Umbilical cord (tissue), 2 donors: ENCODE results near the gene TSC22D3. TPM values are rescaled to one million over a fixed set of nuclear protein-coding genes. Genes with fewer than 3 reads are reported as not detected.
"Not testable (repeated sequence)": the region's sequence is repeated elsewhere in the genome, so short reads cannot be mapped to it uniquely, and the experiment has no call there.

Source experiments
- DNase-seq: peaks from one replicate; pipeline ENCODE4 v3.0.0-alpha.2; 2015; ENCODE audit warnings: low spot score
- total RNA-seq: library from RNA; depleted of rRNA; stranded (reverse); fragments of >200 nt; gene quantifications from one replicate; pipeline ENCODE4 v1.2.3, GENCODE V29; 2014; ENCODE audit warnings: low replicate concordance; ENCODE audit not compliant: insufficient read depth

Gene TSC22D3
- total RNA-seq, 1 donor from 2014 or later = 214 TPM

DNA sequence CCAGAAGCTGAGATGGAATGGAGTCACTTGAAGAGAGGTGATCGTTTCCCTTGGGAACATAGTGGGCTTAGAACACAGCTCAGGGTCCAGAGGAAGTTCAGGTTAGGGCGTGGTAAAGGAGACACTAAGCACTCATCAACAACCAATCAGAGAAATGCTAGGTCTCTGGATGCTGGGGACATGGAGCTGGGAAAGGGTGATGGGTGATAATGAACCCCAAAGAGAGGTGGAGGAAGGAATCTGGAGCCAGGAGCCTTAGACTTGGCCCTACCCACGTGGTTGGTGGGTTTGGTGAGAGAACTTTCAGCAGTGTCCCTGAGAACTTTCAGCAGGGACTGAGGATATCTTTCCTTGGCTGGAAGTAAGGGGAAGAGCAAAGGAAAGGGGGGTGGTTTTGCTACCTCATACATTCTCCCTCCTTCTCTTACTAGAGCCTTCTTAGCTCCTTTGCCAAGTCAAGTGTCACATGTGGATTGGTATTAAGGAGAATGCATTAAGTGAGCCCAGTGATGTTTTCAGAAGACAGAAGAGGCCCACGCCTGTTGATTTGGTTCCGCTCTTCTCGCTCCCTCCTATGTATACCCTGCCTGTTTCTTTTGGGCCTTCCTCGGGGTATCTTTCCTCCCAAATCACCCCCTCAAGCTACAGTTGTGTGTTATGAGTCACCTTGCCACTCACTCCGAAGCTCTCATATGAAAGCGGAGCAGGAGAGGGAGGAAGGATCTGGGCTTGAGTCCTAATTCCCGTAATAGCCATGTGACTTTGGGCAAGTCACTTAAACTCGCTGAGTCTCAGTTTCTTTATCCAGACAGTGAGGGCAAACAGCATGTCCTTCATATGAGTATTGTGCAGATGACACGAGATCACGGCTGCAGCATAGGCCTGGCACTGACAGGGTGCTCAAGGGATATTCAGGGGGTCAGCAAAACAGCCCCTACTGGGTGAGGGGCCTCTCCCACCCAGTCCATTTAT lies 63.1 kb downstream of the TSC22D3 start:
- DNase-seq = peak; percentile 32

- no peak for DNase-seq
Measured at GRCh38 chrX:107711521-107712181, 63.9 kb downstream of the TSC22D3 start.

- DNase-seq = peak; percentile 94
Measured at GRCh38 chrX:107710617-107711391, 64.8 kb downstream of the TSC22D3 start.

DNA sequence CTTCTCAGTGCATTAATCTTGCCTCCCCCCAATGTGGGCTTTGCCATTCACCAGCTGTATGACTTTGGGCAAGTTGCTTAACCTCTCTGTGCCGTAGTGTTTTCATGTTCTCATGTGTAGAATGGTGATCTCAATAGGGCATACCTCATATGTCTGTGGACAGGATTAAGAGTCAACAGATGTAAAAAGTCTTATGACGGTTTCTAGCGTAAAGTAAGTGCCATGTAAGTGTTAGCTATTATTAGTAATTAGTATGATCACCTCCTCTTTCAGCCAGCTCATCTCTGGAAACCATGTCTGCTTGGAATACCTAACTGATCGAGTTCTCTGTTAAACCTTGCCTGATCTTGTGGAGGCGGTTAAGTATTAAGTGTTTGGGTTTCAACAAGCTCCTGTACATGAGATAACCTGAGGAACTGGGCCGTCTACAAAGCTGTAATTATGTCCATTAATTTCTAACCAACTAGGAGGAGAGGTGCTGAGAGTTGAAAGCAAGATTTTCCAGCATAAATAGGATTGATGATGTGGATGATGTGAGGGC lies 66.3 kb downstream of the TSC22D3 start:
- no peak for DNase-seq

- DNase-seq = no peak
Measured at GRCh38 chrX:107708762-107709161, 66.8 kb downstream of the TSC22D3 start.

DNA sequence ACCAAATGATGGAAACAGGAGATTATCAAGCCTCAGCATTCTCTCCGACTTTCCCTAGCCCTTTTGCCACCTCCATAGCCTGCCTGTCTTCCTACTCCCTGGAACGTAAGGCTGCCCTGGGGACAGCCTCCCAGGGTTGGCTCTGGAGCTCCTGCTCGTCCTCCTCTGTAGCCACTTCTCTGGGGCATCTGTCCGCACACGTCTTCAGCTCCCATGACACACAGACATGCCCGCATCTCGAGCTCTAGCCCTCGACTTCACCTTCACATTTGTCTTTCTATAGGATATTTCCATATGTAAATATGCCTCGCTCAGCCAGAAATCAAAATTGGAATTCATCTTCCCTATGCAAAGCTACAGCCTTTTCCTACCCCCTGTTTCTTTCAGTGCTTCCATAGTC lies 67.7 kb downstream of the TSC22D3 start:
- DNase-seq = no peak

DNA sequence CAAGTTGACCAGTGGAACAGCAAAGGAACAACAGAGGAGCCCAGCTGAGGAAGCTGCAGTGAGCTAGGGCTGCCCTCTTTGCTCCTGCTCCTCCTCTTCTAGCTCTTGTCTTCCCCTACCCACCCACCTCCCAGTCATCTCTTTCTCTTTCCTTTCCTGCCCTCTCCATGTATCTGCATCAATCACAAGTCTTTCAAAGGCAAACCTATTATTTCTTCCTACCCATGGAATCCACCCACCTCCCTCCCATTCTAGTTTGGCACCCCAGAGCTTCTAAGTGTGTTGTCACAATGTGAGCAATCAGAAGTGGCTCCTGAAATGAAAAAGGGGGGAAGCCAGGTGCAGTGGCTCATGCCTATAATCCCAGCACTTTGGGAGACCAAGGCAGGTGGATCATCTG lies 69.3 kb downstream of the TSC22D3 start:
- DNase-seq = no peak

GRCh38 chrX:107704587-107704986 lies 71.0 kb downstream of the TSC22D3 start:
- no peak for DNase-seq

GRCh38 chrX:107704181-107704580 lies 71.4 kb downstream of the TSC22D3 start:
- no peak for DNase-seq

DNA sequence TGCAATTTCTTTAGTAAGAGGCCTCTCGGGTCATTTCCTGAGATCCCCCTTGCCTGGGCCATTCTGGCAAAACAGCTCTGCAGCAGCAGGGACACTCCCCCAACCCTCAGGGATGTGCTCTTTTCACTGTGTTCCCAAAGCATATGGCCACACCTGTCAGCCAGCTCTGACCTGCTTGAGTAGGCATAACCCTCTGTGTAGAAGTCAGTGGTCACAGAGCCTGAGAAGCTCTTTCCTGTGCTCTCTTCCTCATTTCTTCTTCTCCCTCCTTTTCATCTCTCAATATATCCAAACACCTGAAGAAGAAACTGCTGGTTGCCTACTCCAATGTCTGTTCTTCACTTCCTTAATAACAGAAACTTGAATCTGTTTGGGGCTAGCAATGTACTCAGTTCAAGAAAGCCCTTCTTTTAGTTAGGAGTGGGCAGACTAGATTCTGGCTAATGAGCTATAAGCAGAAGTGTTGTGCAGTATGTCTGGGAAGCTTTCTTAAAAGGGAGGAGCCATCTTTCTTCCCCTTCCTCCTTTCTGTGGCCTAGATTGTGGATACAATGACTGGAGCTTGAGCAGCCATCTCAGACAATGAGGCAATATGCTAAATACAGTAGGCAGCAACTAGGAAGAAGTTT lies 74.0 kb downstream of the TSC22D3 start:
- DNase-seq = no peak

- DNase-seq = no peak
Measured at GRCh38 chrX:107700790-107701189, 74.8 kb downstream of the TSC22D3 start.

DNA sequence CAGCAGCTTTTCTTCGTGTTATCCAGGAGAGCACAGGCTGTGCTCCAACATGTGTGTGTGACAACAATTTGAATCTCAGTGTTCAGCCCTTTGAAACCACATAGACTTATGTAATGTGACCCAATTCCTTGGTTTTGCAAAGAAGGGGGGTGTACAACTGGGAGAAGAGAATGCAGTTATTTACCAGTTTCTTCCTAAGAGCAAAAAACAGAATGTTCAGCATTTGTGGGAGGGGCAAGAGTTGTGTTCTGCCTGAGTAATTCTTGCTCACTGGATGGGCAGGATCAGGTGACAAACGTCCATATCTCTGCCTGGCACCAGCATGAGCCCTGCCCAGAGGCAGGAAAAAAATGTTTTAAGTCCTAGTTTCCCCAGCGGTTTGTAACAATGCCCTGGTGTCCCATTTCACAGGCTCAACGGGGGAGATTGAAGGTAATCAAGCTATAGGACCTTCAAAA lies 75.2 kb downstream of the TSC22D3 start:
- DNase-seq = peak; percentile 35

DNA sequence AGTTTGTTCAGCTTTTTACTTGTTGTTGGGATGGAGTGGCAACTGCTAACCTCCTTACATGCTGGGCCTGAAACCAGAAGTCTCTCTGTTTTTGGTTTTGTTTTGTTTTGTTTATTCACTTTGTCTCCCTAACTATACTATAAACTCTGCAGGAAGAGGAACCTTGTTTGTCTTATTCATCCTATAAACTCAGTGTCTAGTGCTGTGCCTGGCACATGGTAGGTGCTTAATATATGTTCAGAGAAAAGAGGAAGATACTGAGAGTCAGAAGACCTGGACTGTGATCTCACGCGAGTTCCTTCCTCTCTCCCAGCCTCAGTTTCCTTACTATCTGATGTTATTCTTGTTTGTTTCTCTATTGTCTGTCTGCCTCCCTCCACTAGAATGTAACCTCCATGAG lies 76.0 kb downstream of the TSC22D3 start:
- DNase-seq = no peak

DNA sequence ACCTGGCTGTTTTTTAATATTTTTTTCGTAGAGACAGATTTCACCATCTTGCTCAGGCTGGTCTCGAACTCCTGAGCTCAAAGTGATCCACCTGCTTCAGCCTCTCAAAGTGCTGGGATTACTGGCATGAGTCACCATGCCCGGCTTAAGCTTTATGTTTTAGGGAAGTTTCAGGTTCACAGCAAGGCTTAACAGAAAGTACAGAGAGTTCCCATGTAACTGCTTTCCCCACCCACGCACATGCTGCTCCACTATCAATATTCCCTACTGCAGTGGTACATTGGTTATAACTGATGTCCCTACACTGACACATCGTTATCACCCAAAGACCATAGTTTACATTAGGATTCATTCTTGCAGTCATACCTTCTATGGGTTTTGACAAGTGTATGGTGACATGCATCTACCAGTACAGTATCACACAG lies 84.6 kb downstream of the TSC22D3 start:
- no peak for DNase-seq

DNA sequence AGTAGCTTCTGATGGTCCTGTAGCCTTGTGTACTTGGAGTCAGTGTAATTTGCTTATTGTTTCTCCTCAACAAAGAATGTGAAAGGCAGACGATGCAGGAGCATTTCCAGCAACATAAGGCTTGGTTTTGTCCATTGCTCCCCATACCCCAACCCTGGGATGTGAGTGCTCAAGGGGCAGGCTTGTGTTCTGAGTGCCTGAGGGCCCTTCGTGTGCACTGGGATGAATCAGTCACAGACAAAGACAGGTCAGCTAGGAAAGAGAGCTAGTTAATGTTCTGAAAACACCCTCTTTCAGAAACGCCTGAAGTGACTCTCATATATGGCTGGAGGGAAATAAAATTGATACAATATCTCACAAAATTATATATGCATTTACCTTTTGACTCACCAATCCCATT lies 88.1 kb downstream of the TSC22D3 start:
- no peak for DNase-seq

DNA sequence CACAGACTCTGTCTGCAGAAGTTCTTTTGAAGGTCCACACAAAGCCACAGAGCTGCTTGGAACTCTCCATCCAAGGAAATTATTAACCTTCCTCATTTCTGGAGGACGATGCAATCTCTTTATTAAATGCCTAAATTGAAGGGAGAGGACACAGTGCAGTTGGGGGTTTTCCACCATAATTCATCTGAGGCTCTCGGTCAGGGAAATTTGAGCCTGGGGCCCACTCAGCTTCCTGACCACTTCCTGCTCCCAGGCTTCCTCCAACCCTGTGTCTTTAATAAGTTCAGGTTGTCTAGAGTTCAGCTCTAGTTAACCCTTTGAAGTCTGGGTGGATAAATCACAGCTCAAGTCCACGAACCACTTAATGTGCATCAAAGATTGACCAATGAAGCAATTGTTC lies 88.8 kb downstream of the TSC22D3 start:
- no peak for DNase-seq

- no peak for DNase-seq
Measured at GRCh38 chrX:107686026-107686425, 89.6 kb downstream of the TSC22D3 start.

DNA sequence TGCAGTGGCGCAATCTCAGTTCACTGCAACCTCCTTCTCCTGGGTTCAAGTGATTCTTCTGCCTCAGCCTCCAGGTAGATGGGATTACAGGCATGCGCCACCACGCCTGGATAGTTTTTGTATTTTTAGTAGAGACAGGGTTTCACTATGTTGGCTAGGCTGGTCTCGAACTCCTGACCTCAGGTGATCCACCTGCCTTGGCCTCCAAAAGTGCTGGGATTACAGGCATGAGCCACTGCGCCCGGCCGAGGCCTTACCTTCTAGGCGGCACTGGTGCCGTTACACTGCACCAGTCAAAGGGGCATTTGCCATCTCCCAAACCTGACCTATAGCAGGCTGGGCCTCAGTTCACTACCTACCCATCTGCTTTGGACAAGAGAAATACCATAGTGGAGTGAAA lies 90.0 kb downstream of the TSC22D3 start:
- DNase-seq = not testable (repeated sequence)

GRCh38 chrX:107684956-107685385 lies 90.6 kb downstream of the TSC22D3 start:
- DNase-seq = peak; percentile 38

- no peak for DNase-seq
Measured at GRCh38 chrX:107683931-107684330, 91.7 kb downstream of the TSC22D3 start.
